Left lung (tissue), 10 donors: Measurements from ENCODE around the gene TMEM60. TPM values are rescaled to one million over a fixed set of nuclear protein-coding genes. Genes with fewer than 3 reads are reported as not detected.

Experiments used
- ATAC-seq: fragments of 200-7000 bp; cut with Tn5 transposase; one replicate; pipeline ENCODE4 v1.9.1; 2020; ENCODE audit warnings: moderate library complexity
- DNase-seq, 4 donors: peaks; one replicate each; pipeline ENCODE4 v3.0.0-alpha.2; 2013 to 2020
- H3K27ac ChIP-seq, 2 donors: fragments of 200-600 bp; sonication (generic) in 1 of 2; one replicate each; pipeline versions ENCODE4 v1.5.0 to v1.8.0; 2020 to 2021
- H3K27me3 ChIP-seq, 2 donors: fragments of 200-600 bp; sonication (generic) in 1 of 2; one replicate each; pipeline versions ENCODE4 v1.5.0 to v1.8.0; 2020 to 2021
- H3K36me3 ChIP-seq, 2 donors: fragments of 200-600 bp; sonication (generic) in 1 of 2; one replicate each; pipeline versions ENCODE4 v1.5.0 to v1.8.0; 2020 to 2021
- H3K4me1 ChIP-seq, 2 donors: fragments of 200-600 bp; one replicate each; pipeline ENCODE4 v1.8.0; 2021
- H3K4me3 ChIP-seq, 2 donors: fragments of 200-600 bp; sonication (generic) in 1 of 2; one replicate each; pipeline versions ENCODE4 v1.5.0 to v1.8.0; 2020 to 2021; ENCODE audit warnings: mild to moderate bottlenecking in 1 of 2
- H3K9me3 ChIP-seq, 2 donors: fragments of 200-600 bp; sonication (generic) in 1 of 2; one replicate each; pipeline versions ENCODE4 v1.5.0 to v1.8.0; 2020 to 2021
- CTCF ChIP-seq, 2 donors: fragments of 200-600 bp; sonication (generic) in 1 of 2; IDR thresholded peaks; one replicate each; pipeline versions ENCODE4 v1.5.0 to v1.8.0; 2021; ENCODE audit warnings: antibody characterized with exemption in 2 of 2
- intact Hi-C, 2 donors: fragments of 100-400 bp; cut with DNase I; formaldehyde crosslinking; loops; one replicate each; pipeline versions ENCODE4 v1.11.2 to v1.14.2; 2022
- polyA plus RNA-seq, 6 donors: library from polyadenylated mRNA; unstranded; fragments of 120-200 nt; gene quantifications; one replicate each; pipeline ENCODE4 v1.2.1, GENCODE V29; 2013; ENCODE audit not compliant: insufficient read length in 6 of 6
- total RNA-seq, 2 donors: library from RNA; stranded (reverse); fragmentation: NEBNext Ultra II Directional; extraction: Animal tissue kit (Norgen Biotek cat#: 25700); gene quantifications; one replicate each; pipeline ENCODE4 v1.2.1, GENCODE V29; 2021
- donor health status: DM: no; HTN: yes; CAD: no.
- donor health status: DM: no; HTN: no; CAD: no.

Gene TMEM60
- total and polyA plus RNA-seq, 8 donors, result 20.2 to 22.8 (median 21.2) TPM

GRCh38 chr7:77760809-77761453 is 37.3 kb downstream of the TMEM60 start:
- no peak overlapping the region for H3K4me3 ChIP-seq
- no peaks in the 10 kb centered on the region for H3K9me3 ChIP-seq
- no peaks in the 10 kb centered on the region for H3K27me3 ChIP-seq
- peaks cover 0 to 44% of the 10 kb centered on the region in 2 donors for H3K4me1 ChIP-seq
- intact Hi-C loops, result no loop called here
- no peak for DNase-seq
- no peak for TF ChIP-seq CTCF (IDR thresholded peaks at IDR 0.05)
- H3K27ac ChIP-seq, result no peak overlapping the region
- no peak for ATAC-seq
- peaks cover 0 to 2% of the 10 kb centered on the region in 2 donors for H3K36me3 ChIP-seq

- H3K27me3 ChIP-seq, result no peaks in the 10 kb centered on the region
- TF ChIP-seq CTCF (IDR thresholded peaks at IDR 0.05), result peak; percentile 73
- H3K9me3 ChIP-seq, result no peaks in the 10 kb centered on the region
- no peaks in the 10 kb centered on the region for H3K36me3 ChIP-seq
- peak in 2 of 4 donors; percentile 46 to 75 for DNase-seq
- peak; percentile 92 for ATAC-seq
- no peak overlapping the region for H3K4me3 ChIP-seq
- no peak overlapping the region for H3K27ac ChIP-seq
- H3K4me1 ChIP-seq, result peaks cover 0 to 30% of the 10 kb centered on the region in 2 donors
- intact Hi-C loops, result loop anchor here in 1 of 2 donors (5.0 kb wide), 1 partner anchor 107 kb away; no protein-coding TSS in a partner anchor
Measured at GRCh38 chr7:77759294-77759889, 38.8 kb downstream of the TMEM60 start.

- H3K27me3 ChIP-seq, result no peaks in the 10 kb centered on the region
- intact Hi-C loops, result loop anchor here in 1 of 2 donors (5.0 kb wide), 1 partner anchor 105 kb away; no protein-coding TSS in a partner anchor
- peaks cover 0 to 33% of the 10 kb centered on the region in 2 donors for H3K4me1 ChIP-seq
- H3K36me3 ChIP-seq, result no peaks in the 10 kb centered on the region
- no peak for TF ChIP-seq CTCF (IDR thresholded peaks at IDR 0.05)
- H3K4me3 ChIP-seq, result no peak overlapping the region
- no peak for DNase-seq
- no peak for ATAC-seq
- H3K27ac ChIP-seq, result no peak overlapping the region
- no peaks in the 10 kb centered on the region for H3K9me3 ChIP-seq
Measured at GRCh38 chr7:77757589-77757988, 40.6 kb downstream of the TMEM60 start.

GRCh38 chr7:77753173-77753572 is 45.1 kb downstream of the TMEM60 start:
- TF ChIP-seq CTCF (IDR thresholded peaks at IDR 0.05), result no peak
- H3K27me3 ChIP-seq, result no peaks in the 10 kb centered on the region
- ATAC-seq (peak; percentile 29), DNase-seq (no peak)
- intact Hi-C loops, result no loop called here
- peaks cover 0 to 10% of the 10 kb centered on the region in 2 donors for H3K36me3 ChIP-seq
- H3K9me3 ChIP-seq, result no peaks in the 10 kb centered on the region
- H3K4me1 ChIP-seq, result peaks cover 0 to 34% of the 10 kb centered on the region in 2 donors
- H3K4me3 ChIP-seq, result no peak overlapping the region
- H3K27ac ChIP-seq, result no peak overlapping the region

- Histone ChIP-seq H3K27me3 (no peaks in the 10 kb centered on the region), H3K36me3 (peaks cover 0 to 10% of the 10 kb centered on the region in 2 donors), H3K4me3 (no peak overlapping the region), H3K9me3 (no peaks in the 10 kb centered on the region), H3K4me1 (peaks cover 9 to 34% of the 10 kb centered on the region in 2 donors), H3K27ac (no peak overlapping the region)
- no peak for TF ChIP-seq CTCF (IDR thresholded peaks at IDR 0.05)
- ATAC-seq (peak; percentile 69), DNase-seq (peak in 1 of 4 donors; percentile 6)
- intact Hi-C loops, result no loop called here
Measured at GRCh38 chr7:77752016-77752415, 46.2 kb downstream of the TMEM60 start.
